Measurements from ENCODE around the gene CMTM8.

GRCh38 chr3:32310336-32310735 is 71.9 kb downstream of the CMTM8 start:
- TF ChIP-seq POLR2A (IDR thresholded peaks at IDR 0.05; ENCODE audit: low read length) (no peak), GATA1 (IDR thresholded peaks at IDR 0.05; ENCODE audit: low read depth, low read length) (no peak)
